ENCODE data around the gene ACOT8. TPM values are rescaled to one million over a fixed set of nuclear protein-coding genes. Genes with fewer than 3 reads are reported as not detected.

Gene ACOT8
- total and polyA plus RNA-seq, 10 of the 15 experiments (the other 5 are each of a cell fraction or from before 2014, with no cell fraction given), result 5.1 to 47.9 (median 31.8) TPM

DNA sequence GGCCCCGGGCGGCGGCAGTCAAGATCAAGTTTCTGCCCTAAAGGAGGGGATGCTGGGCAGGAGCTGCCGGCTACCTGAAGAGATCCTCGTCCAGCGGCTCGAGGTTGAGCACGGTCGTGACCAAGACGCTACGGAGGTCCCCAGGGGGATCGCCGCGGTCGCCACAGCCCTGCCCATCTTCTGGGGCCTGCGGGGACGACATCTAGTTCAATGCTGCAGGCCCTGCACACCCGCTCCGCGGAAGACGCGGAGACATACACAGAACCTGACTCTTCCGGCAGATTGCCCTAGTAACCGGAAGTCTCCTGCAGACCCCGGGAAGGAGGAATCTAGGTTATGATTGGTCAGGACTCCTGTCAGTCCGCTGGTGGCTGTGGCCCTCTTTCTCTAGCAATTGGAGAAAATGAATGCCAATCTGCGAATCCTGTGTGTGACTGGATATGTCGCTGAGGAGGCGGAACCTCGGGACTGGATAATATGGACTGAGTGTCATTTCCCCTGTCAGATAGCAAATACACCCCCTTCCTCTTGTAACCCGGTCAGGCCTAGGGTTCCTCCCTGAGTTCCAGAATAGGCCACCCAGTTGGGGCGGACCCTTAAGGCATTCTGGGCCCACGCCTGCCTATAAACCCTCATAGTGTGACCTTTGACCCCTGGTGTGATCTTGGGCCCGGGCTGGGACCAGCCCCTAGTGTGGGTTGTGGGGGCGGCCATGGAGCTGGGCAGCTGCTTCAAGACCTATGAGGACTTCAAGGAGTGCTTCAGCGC lies at the start of gene ACOT8, which contains the start of gene ZSWIM3 (continued):
- TF ChIP-seq, protein P1, sequence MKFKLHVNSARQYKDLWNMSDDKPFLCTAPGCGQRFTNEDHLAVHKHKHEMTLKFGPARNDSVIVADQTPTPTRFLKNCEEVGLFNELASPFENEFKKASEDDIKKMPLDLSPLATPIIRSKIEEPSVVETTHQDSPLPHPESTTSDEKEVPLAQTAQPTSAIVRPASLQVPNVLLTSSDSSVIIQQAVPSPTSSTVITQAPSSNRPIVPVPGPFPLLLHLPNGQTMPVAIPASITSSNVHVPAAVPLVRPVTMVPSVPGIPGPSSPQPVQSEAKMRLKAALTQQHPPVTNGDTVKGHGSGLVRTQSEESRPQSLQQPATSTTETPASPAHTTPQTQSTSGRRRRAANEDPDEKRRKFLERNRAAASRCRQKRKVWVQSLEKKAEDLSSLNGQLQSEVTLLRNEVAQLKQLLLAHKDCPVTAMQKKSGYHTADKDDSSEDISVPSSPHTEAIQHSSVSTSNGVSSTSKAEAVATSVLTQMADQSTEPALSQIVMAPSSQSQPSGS (IDR thresholded peaks at IDR 0.05; ENCODE audit: low read length), result no peak
- TF ChIP-seq, protein P2, sequence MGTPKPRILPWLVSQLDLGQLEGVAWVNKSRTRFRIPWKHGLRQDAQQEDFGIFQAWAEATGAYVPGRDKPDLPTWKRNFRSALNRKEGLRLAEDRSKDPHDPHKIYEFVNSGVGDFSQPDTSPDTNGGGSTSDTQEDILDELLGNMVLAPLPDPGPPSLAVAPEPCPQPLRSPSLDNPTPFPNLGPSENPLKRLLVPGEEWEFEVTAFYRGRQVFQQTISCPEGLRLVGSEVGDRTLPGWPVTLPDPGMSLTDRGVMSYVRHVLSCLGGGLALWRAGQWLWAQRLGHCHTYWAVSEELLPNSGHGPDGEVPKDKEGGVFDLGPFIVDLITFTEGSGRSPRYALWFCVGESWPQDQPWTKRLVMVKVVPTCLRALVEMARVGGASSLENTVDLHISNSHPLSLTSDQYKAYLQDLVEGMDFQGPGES (IDR thresholded peaks at IDR 0.05), result peak; percentile 99
- TF ChIP-seq, protein P3, sequence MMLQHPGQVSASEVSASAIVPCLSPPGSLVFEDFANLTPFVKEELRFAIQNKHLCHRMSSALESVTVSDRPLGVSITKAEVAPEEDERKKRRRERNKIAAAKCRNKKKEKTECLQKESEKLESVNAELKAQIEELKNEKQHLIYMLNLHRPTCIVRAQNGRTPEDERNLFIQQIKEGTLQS (IDR thresholded peaks at IDR 0.05; ENCODE audit: borderline replicate concordance, extremely low read depth, low read depth, low read length), result no peak
- TF ChIP-seq EZH2 (IDR thresholded peaks at IDR 0.05; ENCODE audit: borderline replicate concordance, control insufficient read depth, low read depth, low read length), result no peak
- peak; percentile 98 for TF ChIP-seq CHD2 (IDR thresholded peaks at IDR 0.05; ENCODE audit: borderline replicate concordance, low read depth, low read length)
- TF ChIP-seq ZZZ3 (IDR thresholded peaks at IDR 0.05; ENCODE audit: control insufficient read depth, insufficient read length, low read depth), result no peak
- no peak for TF ChIP-seq ETV6 (conservative IDR thresholded peaks at IDR 0.05 in 1 of 2, IDR thresholded peaks at IDR 0.05 in 1 of 2; ENCODE audit: borderline replicate concordance in 1 of 2, low read depth in 1 of 2)
- TF ChIP-seq SUPT20H (IDR thresholded peaks at IDR 0.05; ENCODE audit: borderline replicate concordance, control insufficient read depth, low read depth, low read length), result no peak
- TF ChIP-seq CREM (IDR thresholded peaks at IDR 0.05; ENCODE audit: low read depth), result peak; percentile 45; the same call in 1 of the 2 replicates
- TF ChIP-seq KAT2A (conservative IDR thresholded peaks at IDR 0.05; ENCODE audit: control insufficient read depth, low read depth, low read length), result no peak
- no peak for TF ChIP-seq ZNF24 (IDR thresholded peaks at IDR 0.05)
- TF ChIP-seq BMI1 (IDR thresholded peaks at IDR 0.05; ENCODE audit: borderline replicate concordance), result no peak
- TF ChIP-seq SPI1 (IDR thresholded peaks at IDR 0.05; ENCODE audit: borderline replicate concordance, insufficient read depth, low read depth, low read length), result peak; percentile 56; the same call in 1 of the 2 replicates
- no peak for TF ChIP-seq KDM1A (IDR thresholded peaks at IDR 0.05; ENCODE audit: borderline replicate concordance)
- TF ChIP-seq, protein P4, sequence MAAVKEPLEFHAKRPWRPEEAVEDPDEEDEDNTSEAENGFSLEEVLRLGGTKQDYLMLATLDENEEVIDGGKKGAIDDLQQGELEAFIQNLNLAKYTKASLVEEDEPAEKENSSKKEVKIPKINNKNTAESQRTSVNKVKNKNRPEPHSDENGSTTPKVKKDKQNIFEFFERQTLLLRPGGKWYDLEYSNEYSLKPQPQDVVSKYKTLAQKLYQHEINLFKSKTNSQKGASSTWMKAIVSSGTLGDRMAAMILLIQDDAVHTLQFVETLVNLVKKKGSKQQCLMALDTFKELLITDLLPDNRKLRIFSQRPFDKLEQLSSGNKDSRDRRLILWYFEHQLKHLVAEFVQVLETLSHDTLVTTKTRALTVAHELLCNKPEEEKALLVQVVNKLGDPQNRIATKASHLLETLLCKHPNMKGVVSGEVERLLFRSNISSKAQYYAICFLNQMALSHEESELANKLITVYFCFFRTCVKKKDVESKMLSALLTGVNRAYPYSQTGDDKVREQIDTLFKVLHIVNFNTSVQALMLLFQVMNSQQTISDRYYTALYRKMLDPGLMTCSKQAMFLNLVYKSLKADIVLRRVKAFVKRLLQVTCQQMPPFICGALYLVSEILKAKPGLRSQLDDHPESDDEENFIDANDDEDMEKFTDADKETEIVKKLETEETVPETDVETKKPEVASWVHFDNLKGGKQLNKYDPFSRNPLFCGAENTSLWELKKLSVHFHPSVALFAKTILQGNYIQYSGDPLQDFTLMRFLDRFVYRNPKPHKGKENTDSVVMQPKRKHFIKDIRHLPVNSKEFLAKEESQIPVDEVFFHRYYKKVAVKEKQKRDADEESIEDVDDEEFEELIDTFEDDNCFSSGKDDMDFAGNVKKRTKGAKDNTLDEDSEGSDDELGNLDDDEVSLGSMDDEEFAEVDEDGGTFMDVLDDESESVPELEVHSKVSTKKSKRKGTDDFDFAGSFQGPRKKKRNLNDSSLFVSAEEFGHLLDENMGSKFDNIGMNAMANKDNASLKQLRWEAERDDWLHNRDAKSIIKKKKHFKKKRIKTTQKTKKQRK (IDR thresholded peaks at IDR 0.05; ENCODE audit: low read depth, low read length), result peak; percentile 99
- no peak for TF ChIP-seq NFIC (IDR thresholded peaks at IDR 0.05; ENCODE audit: low read depth, low read length)
- TF ChIP-seq, protein P5, sequence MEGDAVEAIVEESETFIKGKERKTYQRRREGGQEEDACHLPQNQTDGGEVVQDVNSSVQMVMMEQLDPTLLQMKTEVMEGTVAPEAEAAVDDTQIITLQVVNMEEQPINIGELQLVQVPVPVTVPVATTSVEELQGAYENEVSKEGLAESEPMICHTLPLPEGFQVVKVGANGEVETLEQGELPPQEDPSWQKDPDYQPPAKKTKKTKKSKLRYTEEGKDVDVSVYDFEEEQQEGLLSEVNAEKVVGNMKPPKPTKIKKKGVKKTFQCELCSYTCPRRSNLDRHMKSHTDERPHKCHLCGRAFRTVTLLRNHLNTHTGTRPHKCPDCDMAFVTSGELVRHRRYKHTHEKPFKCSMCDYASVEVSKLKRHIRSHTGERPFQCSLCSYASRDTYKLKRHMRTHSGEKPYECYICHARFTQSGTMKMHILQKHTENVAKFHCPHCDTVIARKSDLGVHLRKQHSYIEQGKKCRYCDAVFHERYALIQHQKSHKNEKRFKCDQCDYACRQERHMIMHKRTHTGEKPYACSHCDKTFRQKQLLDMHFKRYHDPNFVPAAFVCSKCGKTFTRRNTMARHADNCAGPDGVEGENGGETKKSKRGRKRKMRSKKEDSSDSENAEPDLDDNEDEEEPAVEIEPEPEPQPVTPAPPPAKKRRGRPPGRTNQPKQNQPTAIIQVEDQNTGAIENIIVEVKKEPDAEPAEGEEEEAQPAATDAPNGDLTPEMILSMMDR (IDR thresholded peaks at IDR 0.05 in 2 of 3, conservative IDR thresholded peaks at IDR 0.05 in 1 of 3; ENCODE audit: control insufficient read depth in 2 of 3, extremely low read depth in 1 of 3, insufficient read depth in 1 of 3, low read depth in 3 of 3, low read length in 3 of 3), result no peak
- TF ChIP-seq RB1 (IDR thresholded peaks at IDR 0.05; ENCODE audit: borderline replicate concordance), result peak; percentile 11; the same call in 1 of the 2 replicates
- no peak for TF ChIP-seq BCL11A (IDR thresholded peaks at IDR 0.05; ENCODE audit: low read depth, low read length)

Measured in GM12878 (cell line).